Measurements from ENCODE around the gene STX8.

The STX8 gene

GRCh38 chr17:9203771-9204425 is 371.7 kb downstream of the STX8 start:
- Histone ChIP-seq H3K9ac (ENCODE audit: low read depth, low read length) (no peak overlapping the region), H3K4me3 (ENCODE audit: low read length) (no peak overlapping the region), H3K4me1 (ENCODE audit: insufficient read depth, low read length) (no peaks in the 10 kb centered on the region), H3K27me3 (ENCODE audit: insufficient read depth, low read length) (peaks cover 15% of the 10 kb centered on the region; the same call in 1 of the 2 replicates), H3K36me3 (ENCODE audit: insufficient read depth, low read length) (no peaks in the 10 kb centered on the region), H3K27ac (ENCODE audit: low read depth, low read length) (no peak overlapping the region), H3K9me3 (ENCODE audit: insufficient read depth, low read depth, low read length) (no peaks in the 10 kb centered on the region)
- 76% methylated on average over 3 of the region's 3 CpGs for WGBS

GRCh38 chr17:9202532-9202931 is 373.1 kb downstream of the STX8 start:
- no peak overlapping the region for H3K9ac ChIP-seq (ENCODE audit: low read depth, low read length)
- H3K9me3 ChIP-seq (ENCODE audit: insufficient read depth, low read depth, low read length), result no peaks in the 10 kb centered on the region
- H3K4me3 ChIP-seq (ENCODE audit: low read length), result no peak overlapping the region
- H3K27ac ChIP-seq (ENCODE audit: low read depth, low read length), result no peak overlapping the region
- WGBS, result 98% methylated on average over 5 of the region's 5 CpGs
- H3K36me3 ChIP-seq (ENCODE audit: insufficient read depth, low read length), result no peaks in the 10 kb centered on the region
- peaks cover 15% of the 10 kb centered on the region; the same call in 1 of the 2 replicates for H3K27me3 ChIP-seq (ENCODE audit: insufficient read depth, low read length)
- H3K4me1 ChIP-seq (ENCODE audit: insufficient read depth, low read length), result no peaks in the 10 kb centered on the region

GRCh38 chr17:9200699-9201359 is 374.8 kb downstream of the STX8 start:
- H3K27ac ChIP-seq (ENCODE audit: low read depth, low read length), result no peak overlapping the region
- H3K9me3 ChIP-seq (ENCODE audit: insufficient read depth, low read depth, low read length), result no peaks in the 10 kb centered on the region
- peaks cover 11% of the 10 kb centered on the region for H3K4me1 ChIP-seq (ENCODE audit: insufficient read depth, low read length)
- WGBS, result 91% methylated on average over 5 of the region's 5 CpGs
- H3K36me3 ChIP-seq (ENCODE audit: insufficient read depth, low read length), result no peaks in the 10 kb centered on the region
- no peak overlapping the region for H3K9ac ChIP-seq (ENCODE audit: low read depth, low read length)
- no peak overlapping the region for H3K4me3 ChIP-seq (ENCODE audit: low read length)
- peaks cover 15% of the 10 kb centered on the region; the same call in 1 of the 2 replicates for H3K27me3 ChIP-seq (ENCODE audit: insufficient read depth, low read length)

All from HUES64 (cell line).